GM13976 (cell line): ENCODE results near the gene CLEC3B.

Source experiments
- DNase-seq: peaks from one replicate; pipeline ENCODE4 v3.0.0; 2012; ENCODE audit warnings: low spot score
- in situ Hi-C: fragments of 300-500 bp; cut with MboI; formaldehyde crosslinking; loops from one replicate; pipeline ENCODE4 v1.12.0; 2022; ENCODE audit warnings: low sequenced_read_pairs, mixed read lengths, inconsistent platforms; ENCODE audit not compliant: unreplicated experiment
- TF ChIP-seq, protein P1 (sequence below): IDR thresholded peaks from 2 replicates; pipeline ENCODE4 v1.5.1; 2012; ENCODE audit warnings: borderline replicate concordance, mild to moderate bottlenecking; ENCODE audit not compliant: insufficient read depth; ENCODE audit errors: extremely low read depth, missing control alignments, control extremely low read depth

The CLEC3B gene

DNA sequence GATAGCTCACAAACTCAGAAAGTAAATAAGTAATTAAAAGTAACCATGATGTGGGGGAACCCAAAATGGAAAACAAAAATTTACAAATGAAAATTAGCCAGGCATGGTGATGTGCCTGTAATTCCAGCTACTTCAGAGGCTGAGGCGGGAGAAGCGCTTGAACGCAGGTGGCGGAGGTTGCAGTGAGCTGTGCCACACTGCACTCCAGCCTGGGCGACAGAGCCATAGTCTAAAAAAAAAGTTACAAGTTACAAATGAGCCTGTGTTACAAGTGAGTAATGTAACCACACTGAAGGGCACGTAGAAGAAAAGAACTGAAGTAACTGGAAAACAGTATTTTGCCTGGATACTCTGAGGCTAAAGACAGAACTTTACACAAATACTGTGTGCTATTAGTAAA is 38.8 kb upstream of the CLEC3B start:
- TF ChIP-seq, protein P1, sequence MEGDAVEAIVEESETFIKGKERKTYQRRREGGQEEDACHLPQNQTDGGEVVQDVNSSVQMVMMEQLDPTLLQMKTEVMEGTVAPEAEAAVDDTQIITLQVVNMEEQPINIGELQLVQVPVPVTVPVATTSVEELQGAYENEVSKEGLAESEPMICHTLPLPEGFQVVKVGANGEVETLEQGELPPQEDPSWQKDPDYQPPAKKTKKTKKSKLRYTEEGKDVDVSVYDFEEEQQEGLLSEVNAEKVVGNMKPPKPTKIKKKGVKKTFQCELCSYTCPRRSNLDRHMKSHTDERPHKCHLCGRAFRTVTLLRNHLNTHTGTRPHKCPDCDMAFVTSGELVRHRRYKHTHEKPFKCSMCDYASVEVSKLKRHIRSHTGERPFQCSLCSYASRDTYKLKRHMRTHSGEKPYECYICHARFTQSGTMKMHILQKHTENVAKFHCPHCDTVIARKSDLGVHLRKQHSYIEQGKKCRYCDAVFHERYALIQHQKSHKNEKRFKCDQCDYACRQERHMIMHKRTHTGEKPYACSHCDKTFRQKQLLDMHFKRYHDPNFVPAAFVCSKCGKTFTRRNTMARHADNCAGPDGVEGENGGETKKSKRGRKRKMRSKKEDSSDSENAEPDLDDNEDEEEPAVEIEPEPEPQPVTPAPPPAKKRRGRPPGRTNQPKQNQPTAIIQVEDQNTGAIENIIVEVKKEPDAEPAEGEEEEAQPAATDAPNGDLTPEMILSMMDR = no peak
- no peak for DNase-seq
- in situ Hi-C loops = no loop called here

DNA sequence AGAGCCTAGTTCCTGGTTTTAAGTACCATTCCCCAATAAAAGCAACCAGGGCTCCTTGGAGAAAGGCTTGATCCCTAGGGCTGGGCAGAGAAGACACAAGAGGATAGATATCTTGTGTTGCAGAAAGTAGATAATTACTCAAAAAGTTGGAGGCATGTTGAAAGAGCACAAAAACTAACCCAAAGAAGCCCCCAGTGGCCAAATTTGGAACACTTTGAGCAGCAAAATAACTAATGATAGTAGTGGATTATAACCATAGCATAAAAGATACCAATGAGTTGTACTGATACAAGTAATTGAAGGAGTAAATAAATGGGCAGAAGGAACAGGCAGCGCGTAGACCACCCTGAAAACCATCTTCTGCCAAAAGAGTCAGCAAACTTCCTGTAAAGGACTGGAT is 38.0 kb upstream of the CLEC3B start:
- DNase-seq = no peak
- in situ Hi-C loops = no loop called here
- TF ChIP-seq, protein P1 = peak; percentile 18

DNA sequence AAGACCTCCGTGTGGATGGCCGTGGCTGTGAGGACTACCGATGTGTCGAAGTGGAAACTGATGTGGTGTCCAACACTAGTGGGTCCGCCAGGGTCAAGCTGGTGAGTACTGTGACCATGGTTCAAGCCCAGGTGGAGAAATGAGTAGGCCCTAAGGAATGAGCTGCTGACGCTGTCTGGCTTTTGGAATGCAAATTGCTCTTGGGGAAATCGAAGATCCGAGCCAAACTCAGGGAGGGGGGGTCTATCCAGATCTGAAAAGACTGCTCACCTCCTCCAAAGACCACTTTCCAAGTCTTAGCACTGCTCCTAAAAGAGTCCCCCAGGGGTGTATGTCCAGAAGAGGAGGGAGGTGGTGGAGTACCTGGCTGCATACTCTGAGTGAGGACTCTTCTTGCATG is 37.0 kb upstream of the CLEC3B start:
- TF ChIP-seq, protein P1 = no peak
- DNase-seq = no peak
- in situ Hi-C loops = no loop called here

DNA sequence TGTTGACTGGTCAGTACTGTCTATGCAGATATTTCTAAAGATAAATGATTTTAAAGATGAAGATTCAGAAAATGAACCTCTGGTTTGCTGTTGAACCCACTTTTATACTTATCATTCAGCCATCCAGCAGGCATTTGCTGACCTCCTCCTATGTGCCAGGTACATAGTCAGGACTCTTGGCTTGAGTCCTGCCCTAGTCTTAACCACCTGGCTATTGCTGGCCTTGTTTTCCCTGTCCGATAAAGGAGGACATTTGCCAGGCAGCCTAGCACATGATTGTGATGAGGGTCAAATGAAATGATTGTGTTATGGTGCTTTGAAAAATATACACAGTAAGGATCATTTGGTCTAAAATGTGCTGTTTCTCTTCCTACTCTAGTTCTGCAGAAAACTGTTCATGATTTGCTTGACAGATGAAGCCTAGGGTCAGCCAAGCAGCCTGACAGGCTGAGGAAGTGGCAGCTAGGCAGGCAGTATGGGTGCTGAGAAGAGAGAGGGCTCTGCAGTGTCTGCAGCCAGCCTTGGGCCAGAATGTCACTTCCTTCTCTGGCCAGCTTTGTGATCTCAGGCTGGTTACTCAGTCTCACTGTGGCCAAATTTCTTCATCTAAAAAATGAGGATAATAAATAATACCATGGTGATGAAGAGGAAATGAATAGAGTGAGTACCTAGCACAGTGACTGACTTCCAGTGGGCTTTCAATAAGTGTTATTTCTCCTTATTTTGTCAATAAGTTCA is 36.3 kb upstream of the CLEC3B start:
- in situ Hi-C loops = no loop called here
- DNase-seq = no peak
- TF ChIP-seq, protein P1 = no peak

DNA sequence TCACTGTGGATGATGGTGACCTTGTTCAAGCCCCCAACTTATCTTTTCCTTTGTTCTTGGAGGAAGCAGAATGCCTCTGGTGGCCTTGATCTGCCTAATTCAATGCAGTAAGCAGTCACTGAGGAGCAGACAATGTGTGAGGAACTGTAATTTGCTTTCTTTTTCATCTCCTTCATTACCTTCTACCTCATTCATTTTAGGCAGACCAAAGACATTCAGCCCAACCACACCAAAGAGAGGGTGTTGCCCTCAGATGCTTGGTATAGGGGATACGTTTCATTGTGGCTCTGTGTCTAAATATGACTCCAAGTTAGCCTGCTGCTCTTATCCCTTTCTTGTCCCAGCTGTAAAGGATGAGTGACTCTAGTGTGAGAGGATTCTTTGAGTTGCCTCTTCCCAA is 34.8 kb upstream of the CLEC3B start:
- no peak for DNase-seq
- in situ Hi-C loops = no loop called here
- TF ChIP-seq, protein P1 = no peak

DNA sequence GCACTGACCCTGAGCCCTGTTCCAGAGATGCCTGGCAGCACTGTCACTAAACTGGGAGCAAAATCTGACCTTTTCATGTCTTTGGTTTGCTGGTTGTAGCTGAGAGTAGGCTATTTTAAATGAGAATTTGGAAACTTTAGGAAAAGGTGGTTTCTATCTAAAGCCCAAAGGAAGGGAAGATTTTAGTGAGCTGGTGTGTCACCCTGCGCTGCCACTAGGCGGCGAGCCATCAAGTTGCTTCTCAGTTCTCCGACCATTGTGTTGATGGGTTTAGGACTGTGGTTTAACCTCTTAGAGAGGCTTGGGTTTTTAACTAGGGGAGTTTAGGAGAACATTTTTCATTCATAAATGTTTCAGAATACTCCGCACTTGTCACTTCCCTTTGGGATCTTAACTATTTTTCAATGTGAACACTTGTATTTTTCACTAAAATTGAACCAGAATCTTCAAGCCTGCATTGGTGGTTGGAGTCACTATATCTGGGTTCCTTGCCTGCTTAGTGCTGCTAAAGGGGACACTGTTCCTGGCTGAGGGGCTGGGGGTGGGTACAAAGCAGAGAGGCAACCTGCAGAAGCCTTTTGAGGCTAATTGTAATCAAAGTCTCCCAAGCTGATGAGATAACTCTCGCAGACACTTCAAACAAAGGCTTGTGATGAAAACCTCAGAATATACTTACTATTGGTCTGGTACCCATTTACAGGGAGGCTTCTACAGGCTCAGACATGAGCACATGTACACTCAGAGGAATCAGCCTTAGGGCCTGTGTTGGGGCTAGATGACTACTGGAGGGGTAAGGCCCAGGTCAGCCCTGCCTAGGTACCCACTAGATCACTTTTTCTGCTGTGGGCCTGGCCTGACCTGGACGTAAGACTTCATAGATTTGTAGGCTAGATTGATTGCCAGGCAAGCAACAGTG is 33.3 kb upstream of the CLEC3B start:
- TF ChIP-seq, protein P1 = peak; percentile 65
- DNase-seq = no peak
- in situ Hi-C loops = no loop called here
